HG03095 (cell line): ENCODE data around the gene MACC1.
"Not testable (repeated sequence)": the region's sequence is repeated elsewhere in the genome, so short reads cannot be mapped to it uniquely, and the experiment has no call there.

Experiments used
- ATAC-seq: cut with Tn5 transposase; IDR thresholded peaks from one replicate; pipeline ENCODE4 v1.9.1; 2021; ENCODE audit warnings: moderate library complexity; ENCODE audit not compliant: unreplicated experiment

The MACC1 gene

GRCh38 chr7:20133803-20134202 is 83.4 kb downstream of the MACC1 start:
- no peak for ATAC-seq

GRCh38 chr7:20132585-20132984 is 84.6 kb downstream of the MACC1 start:
- no peak for ATAC-seq

- ATAC-seq: no peak
Measured at GRCh38 chr7:20131776-20132175, 85.4 kb downstream of the MACC1 start.

GRCh38 chr7:20129920-20130319 is 87.3 kb downstream of the MACC1 start:
- no peak for ATAC-seq

- no peak for ATAC-seq
Measured at GRCh38 chr7:20128001-20128400, 89.2 kb downstream of the MACC1 start.

- ATAC-seq: not testable (repeated sequence)
Measured at GRCh38 chr7:20126060-20126459, 91.1 kb downstream of the MACC1 start.

- ATAC-seq: not testable (repeated sequence)
Measured at GRCh38 chr7:20124087-20124486, 93.1 kb downstream of the MACC1 start.

- not testable (repeated sequence) for ATAC-seq
Measured at GRCh38 chr7:20122653-20123316, 94.4 kb downstream of the MACC1 start.

GRCh38 chr7:20122073-20122472 is 95.1 kb downstream of the MACC1 start:
- no peak for ATAC-seq

- ATAC-seq: no peak
Measured at GRCh38 chr7:20121404-20121803, 95.8 kb downstream of the MACC1 start.

GRCh38 chr7:20120611-20121168 is 96.5 kb downstream of the MACC1 start:
- not testable (repeated sequence) for ATAC-seq

- ATAC-seq: no peak
Measured at GRCh38 chr7:20116869-20117268, 100.3 kb downstream of the MACC1 start.

- ATAC-seq: peak; percentile 83
Measured at GRCh38 chr7:20114468-20114867, 102.7 kb downstream of the MACC1 start.

- ATAC-seq: peak; percentile 84
Measured at GRCh38 chr7:20113427-20114027, 103.7 kb downstream of the MACC1 start.

GRCh38 chr7:20112696-20113095 is 104.5 kb downstream of the MACC1 start:
- ATAC-seq: no peak

GRCh38 chr7:20111821-20112542 is 105.2 kb downstream of the MACC1 start:
- ATAC-seq: no peak

GRCh38 chr7:20107582-20107981 is 109.6 kb downstream of the MACC1 start:
- ATAC-seq: no peak

GRCh38 chr7:20104696-20105095 is 112.5 kb downstream of the MACC1 start:
- ATAC-seq: no peak

- no peak for ATAC-seq
Measured at GRCh38 chr7:20102982-20103381, 114.2 kb downstream of the MACC1 start.

GRCh38 chr7:20095862-20096261 is 121.3 kb downstream of the MACC1 start:
- no peak for ATAC-seq

GRCh38 chr7:20095436-20095835 is 121.7 kb downstream of the MACC1 start:
- no peak for ATAC-seq

GRCh38 chr7:20089431-20089830 is 127.8 kb downstream of the MACC1 start:
- ATAC-seq: no peak
